Neural cell (in vitro differentiated cells): ENCODE data around the gene MED13L. TPM values are rescaled to one million over a fixed set of nuclear protein-coding genes. Genes with fewer than 3 reads are reported as not detected.

ENCODE experiments used
- H2AFZ ChIP-seq: fragments of 200-600, 300-800 bp; sonication (generic), shearing (Covaris generic); 2 replicates; pipeline ENCODE4 v1.6.0; 2014; ENCODE audit warnings: low read depth, mild to moderate bottlenecking, antibody characterized with exemption, low read length, moderate library complexity
- H3F3A ChIP-seq: fragments of 200-600 bp; shearing (Covaris generic); 2 replicates; pipeline ENCODE4 v1.6.1; 2016; ENCODE audit warnings: mild to moderate bottlenecking, moderate library complexity, mixed read lengths, antibody characterized with exemption, low read length; ENCODE audit not compliant: insufficient read depth, poor library complexity, severe bottlenecking
- H3K27ac ChIP-seq: fragments of 200-600, 300-800 bp; sonication (generic), shearing (Covaris generic); 2 replicates; pipeline ENCODE4 v1.5.1; 2014; ENCODE audit warnings: mild to moderate bottlenecking, low read length, moderate library complexity
- H3K27me3 ChIP-seq: fragments of 300-800, 200-600 bp; sonication (generic), shearing (Covaris generic); 2 replicates; pipeline ENCODE4 v1.6.0; 2014; ENCODE audit warnings: mild to moderate bottlenecking, low read depth, low read length, moderate library complexity; ENCODE audit not compliant: insufficient read depth
- H3K36me3 ChIP-seq: fragments of 300-800, 200-600 bp; sonication (generic), shearing (Covaris generic); 2 replicates; pipeline ENCODE4 v1.5.1; 2014; ENCODE audit warnings: mild to moderate bottlenecking, antibody characterized with exemption, low read length, moderate library complexity; ENCODE audit not compliant: insufficient read depth
- H3K4me2 ChIP-seq: fragments of 300-800, 200-600 bp; sonication (generic), shearing (Covaris generic); 2 replicates; pipeline ENCODE4 v1.6.0; 2014; ENCODE audit warnings: mild to moderate bottlenecking, low read length
- H3K4me3 ChIP-seq: fragments of 300-800, 200-600 bp; sonication (generic), shearing (Covaris generic); 2 replicates; pipeline ENCODE4 v1.5.1; 2014; ENCODE audit warnings: mild to moderate bottlenecking, low read length, moderate library complexity
- H3K79me2 ChIP-seq: fragments of 200-600 bp; shearing (Covaris generic); replicated peaks from 2 replicates; pipeline ENCODE4 v1.6.0; 2014; ENCODE audit warnings: mild to moderate bottlenecking, low read length, moderate library complexity; ENCODE audit not compliant: insufficient read depth
- H3K9ac ChIP-seq: fragments of 300-800, 200-600 bp; sonication (generic), shearing (Covaris generic); 2 replicates; pipeline ENCODE4 v1.6.1; 2016; ENCODE audit warnings: mild to moderate bottlenecking, low read length, mixed read lengths
- H3K9me2 ChIP-seq: fragments of 200-600 bp; shearing (Covaris generic); 2 replicates; pipeline ENCODE4 v1.6.1; 2016; ENCODE audit warnings: mild to moderate bottlenecking, low read length, mixed read lengths; ENCODE audit not compliant: insufficient read depth
- H3K9me3 ChIP-seq: fragments of 200-600, 300-800 bp; sonication (generic), shearing (Covaris generic); 2 replicates; pipeline ENCODE4 v1.6.1; 2016; ENCODE audit warnings: mild to moderate bottlenecking, mixed run types, low read length, moderate library complexity, mixed read lengths
- H4K20me1 ChIP-seq: fragments of 200-600 bp; shearing (Covaris generic); 2 replicates; pipeline ENCODE4 v1.6.1; 2016; ENCODE audit warnings: mild to moderate bottlenecking, mixed run types; ENCODE audit not compliant: insufficient read depth
- EP300 ChIP-seq: fragments of 450-650 bp; conservative IDR thresholded peaks from 2 replicates; pipeline ENCODE4 v1.6.1; 2014; ENCODE audit warnings: antibody characterized with exemption, mild to moderate bottlenecking, moderate library complexity; ENCODE audit not compliant: poor library complexity, severe bottlenecking
- EZH2 ChIP-seq: fragments of 200-600, 300-800 bp; shearing (Covaris generic), sonication (generic); IDR thresholded peaks from 2 replicates; pipeline ENCODE4 v1.6.1; 2014; ENCODE audit warnings: antibody characterized with exemption, low read length, borderline replicate concordance, mild to moderate bottlenecking; ENCODE audit not compliant: insufficient read depth, poor library complexity, severe bottlenecking
- MXI1 ChIP-seq: fragments of 450-650 bp; conservative IDR thresholded peaks from 2 replicates; pipeline ENCODE4 v1.6.1; 2014; ENCODE audit warnings: antibody characterized with exemption, mild to moderate bottlenecking; ENCODE audit not compliant: poor library complexity, severe bottlenecking
- POLR2AphosphoS5 ChIP-seq: IDR thresholded peaks from 2 replicates; pipeline ENCODE4 v1.6.1; 2012
- RAD21 ChIP-seq: fragments of 450-650 bp; conservative IDR thresholded peaks from 2 replicates; pipeline ENCODE4 v1.6.1; 2014; ENCODE audit warnings: antibody characterized with exemption, mild to moderate bottlenecking, moderate library complexity
- SMC3 ChIP-seq: fragments of 450-650 bp; conservative IDR thresholded peaks from 2 replicates; pipeline ENCODE4 v1.6.1; 2014; ENCODE audit warnings: antibody characterized with exemption, mild to moderate bottlenecking, moderate library complexity; ENCODE audit not compliant: poor library complexity
- TAF1 ChIP-seq: IDR thresholded peaks from 2 replicates; pipeline ENCODE4 v1.6.1; 2012; ENCODE audit warnings: low read depth
- polyA plus RNA-seq: library from polyadenylated mRNA; depleted of rRNA; stranded (reverse); fragments of >200 nt; gene quantifications from 2 replicates; pipeline ENCODE4 v1.2.3, GENCODE V29; 2014
- TF ChIP-seq, protein P1 (sequence below): IDR thresholded peaks from 2 replicates; pipeline ENCODE4 v1.6.1; 2012; ENCODE audit warnings: borderline replicate concordance
- TF ChIP-seq, protein P2 (sequence below): fragments of 450-650 bp; IDR thresholded peaks from 2 replicates; pipeline ENCODE4 v1.5.1; 2014; ENCODE audit warnings: antibody characterized with exemption, mild to moderate bottlenecking, moderate library complexity; ENCODE audit not compliant: poor library complexity, severe bottlenecking

The MED13L gene
- polyA plus RNA-seq, 1 donor from 2014 or later, result 38.9 TPM

DNA sequence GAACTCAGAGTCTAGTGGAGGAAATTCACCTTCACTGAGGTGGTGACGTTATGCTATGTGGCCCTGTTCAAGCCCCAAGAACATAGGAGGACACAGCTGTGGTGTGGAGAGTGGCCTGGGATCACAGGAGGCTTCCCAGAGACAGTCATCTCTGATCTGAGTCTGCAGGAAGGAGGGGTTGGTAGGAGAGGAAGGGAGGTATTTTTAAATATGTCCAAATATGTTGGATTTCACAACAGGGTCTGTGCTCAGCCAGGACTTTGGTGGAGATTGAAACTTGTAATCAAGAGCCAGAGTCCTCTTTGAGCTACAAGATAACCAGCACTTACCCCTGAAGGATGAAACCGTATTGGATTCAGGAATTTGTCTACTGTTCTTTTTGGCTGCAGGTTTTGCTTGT is 26.4 kb upstream of the MED13L start:
- H4K20me1 ChIP-seq, result no peaks in the 10 kb centered on the region
- no peak overlapping the region for H3K4me3 ChIP-seq
- H3K79me2 ChIP-seq, result no peaks in the 10 kb centered on the region
- no peak overlapping the region for H3K27ac ChIP-seq
- TF ChIP-seq EP300 (no peak), MXI1 (no peak), RAD21 (no peak), POLR2AphosphoS5 (no peak), SMC3 (no peak), EZH2 (no peak), TAF1 (no peak)
- TF ChIP-seq, protein P1, sequence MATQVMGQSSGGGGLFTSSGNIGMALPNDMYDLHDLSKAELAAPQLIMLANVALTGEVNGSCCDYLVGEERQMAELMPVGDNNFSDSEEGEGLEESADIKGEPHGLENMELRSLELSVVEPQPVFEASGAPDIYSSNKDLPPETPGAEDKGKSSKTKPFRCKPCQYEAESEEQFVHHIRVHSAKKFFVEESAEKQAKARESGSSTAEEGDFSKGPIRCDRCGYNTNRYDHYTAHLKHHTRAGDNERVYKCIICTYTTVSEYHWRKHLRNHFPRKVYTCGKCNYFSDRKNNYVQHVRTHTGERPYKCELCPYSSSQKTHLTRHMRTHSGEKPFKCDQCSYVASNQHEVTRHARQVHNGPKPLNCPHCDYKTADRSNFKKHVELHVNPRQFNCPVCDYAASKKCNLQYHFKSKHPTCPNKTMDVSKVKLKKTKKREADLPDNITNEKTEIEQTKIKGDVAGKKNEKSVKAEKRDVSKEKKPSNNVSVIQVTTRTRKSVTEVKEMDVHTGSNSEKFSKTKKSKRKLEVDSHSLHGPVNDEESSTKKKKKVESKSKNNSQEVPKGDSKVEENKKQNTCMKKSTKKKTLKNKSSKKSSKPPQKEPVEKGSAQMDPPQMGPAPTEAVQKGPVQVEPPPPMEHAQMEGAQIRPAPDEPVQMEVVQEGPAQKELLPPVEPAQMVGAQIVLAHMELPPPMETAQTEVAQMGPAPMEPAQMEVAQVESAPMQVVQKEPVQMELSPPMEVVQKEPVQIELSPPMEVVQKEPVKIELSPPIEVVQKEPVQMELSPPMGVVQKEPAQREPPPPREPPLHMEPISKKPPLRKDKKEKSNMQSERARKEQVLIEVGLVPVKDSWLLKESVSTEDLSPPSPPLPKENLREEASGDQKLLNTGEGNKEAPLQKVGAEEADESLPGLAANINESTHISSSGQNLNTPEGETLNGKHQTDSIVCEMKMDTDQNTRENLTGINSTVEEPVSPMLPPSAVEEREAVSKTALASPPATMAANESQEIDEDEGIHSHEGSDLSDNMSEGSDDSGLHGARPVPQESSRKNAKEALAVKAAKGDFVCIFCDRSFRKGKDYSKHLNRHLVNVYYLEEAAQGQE, result no peak
- TF ChIP-seq, protein P2, sequence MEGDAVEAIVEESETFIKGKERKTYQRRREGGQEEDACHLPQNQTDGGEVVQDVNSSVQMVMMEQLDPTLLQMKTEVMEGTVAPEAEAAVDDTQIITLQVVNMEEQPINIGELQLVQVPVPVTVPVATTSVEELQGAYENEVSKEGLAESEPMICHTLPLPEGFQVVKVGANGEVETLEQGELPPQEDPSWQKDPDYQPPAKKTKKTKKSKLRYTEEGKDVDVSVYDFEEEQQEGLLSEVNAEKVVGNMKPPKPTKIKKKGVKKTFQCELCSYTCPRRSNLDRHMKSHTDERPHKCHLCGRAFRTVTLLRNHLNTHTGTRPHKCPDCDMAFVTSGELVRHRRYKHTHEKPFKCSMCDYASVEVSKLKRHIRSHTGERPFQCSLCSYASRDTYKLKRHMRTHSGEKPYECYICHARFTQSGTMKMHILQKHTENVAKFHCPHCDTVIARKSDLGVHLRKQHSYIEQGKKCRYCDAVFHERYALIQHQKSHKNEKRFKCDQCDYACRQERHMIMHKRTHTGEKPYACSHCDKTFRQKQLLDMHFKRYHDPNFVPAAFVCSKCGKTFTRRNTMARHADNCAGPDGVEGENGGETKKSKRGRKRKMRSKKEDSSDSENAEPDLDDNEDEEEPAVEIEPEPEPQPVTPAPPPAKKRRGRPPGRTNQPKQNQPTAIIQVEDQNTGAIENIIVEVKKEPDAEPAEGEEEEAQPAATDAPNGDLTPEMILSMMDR, result no peak
- H3K36me3 ChIP-seq, result no peaks in the 10 kb centered on the region
- H3F3A ChIP-seq, result no peaks in the 10 kb centered on the region
- H2AFZ ChIP-seq, result no peak overlapping the region
- no peak overlapping the region for H3K9ac ChIP-seq
- no peak overlapping the region for H3K4me2 ChIP-seq
- H3K9me2 ChIP-seq, result no peaks in the 10 kb centered on the region
- no peaks in the 10 kb centered on the region for H3K9me3 ChIP-seq
- H3K27me3 ChIP-seq, result no peaks in the 10 kb centered on the region

DNA sequence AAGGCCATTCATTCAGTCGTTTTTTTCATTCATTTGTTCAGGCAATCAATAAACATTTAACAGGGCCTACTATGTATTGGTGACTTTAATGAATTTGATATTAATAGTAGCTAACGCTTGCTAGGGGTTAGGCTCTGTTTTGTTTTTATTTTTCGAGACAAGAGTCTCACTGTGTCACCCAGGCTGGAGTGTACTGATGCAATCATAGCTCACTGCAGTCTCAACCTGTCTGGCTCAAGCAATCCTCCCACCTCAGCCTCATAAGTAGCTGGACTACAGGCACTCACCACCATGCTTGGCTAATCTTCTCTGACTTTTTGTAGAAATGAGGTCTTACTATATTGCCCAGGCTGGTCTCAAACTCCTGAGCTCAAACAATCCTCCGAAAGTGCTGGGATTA is 25.6 kb upstream of the MED13L start:
- Histone ChIP-seq H3K27ac (no peak overlapping the region), H3K4me2 (no peak overlapping the region), H3F3A (no peaks in the 10 kb centered on the region), H3K79me2 (no peaks in the 10 kb centered on the region), H3K36me3 (no peaks in the 10 kb centered on the region), H3K9me2 (no peaks in the 10 kb centered on the region), H2AFZ (no peak overlapping the region), H3K27me3 (no peaks in the 10 kb centered on the region), H3K4me3 (no peak overlapping the region), H3K9ac (no peak overlapping the region), H4K20me1 (no peaks in the 10 kb centered on the region), H3K9me3 (no peaks in the 10 kb centered on the region)
- TF ChIP-seq POLR2AphosphoS5 (no peak), RAD21 (no peak), EP300 (no peak), EZH2 (no peak), TAF1 (no peak), SMC3 (no peak)
